HepG2 (cell line): Measurements from ENCODE around the gene CDK9. TPM values are rescaled to one million over a fixed set of nuclear protein-coding genes. Genes with fewer than 3 reads are reported as not detected.

Source experiments
- ATAC-seq: fragments of 200-7000 bp; cut with Tn5 transposase; 3 replicates; pipeline ENCODE4 v1.9.1; 2020; ENCODE audit warnings: mild to moderate bottlenecking, moderate library complexity
- BruUV-seq: library from RNA; stranded (reverse); fragments of 400-500 nt; replicated peaks from 2 replicates; lab custom pipeline; 2021; lab: Mats Ljungman, UMichigan
- CTCF ChIA-PET: fragments of 300-600 bp; formaldehyde crosslinking; extraction: SDS; loops from one replicate; lab custom pipeline; 2021; ENCODE audit warnings: low total read pairs, inconsistent platforms, low intra/inter-chr PET ratio; lab: Yijun Ruan, JAX
- POLR2A ChIA-PET: fragments of 350-600 bp; sonication (Branson Sonifier 250); formaldehyde crosslinking; loops from one replicate; lab custom pipeline; 2020; ENCODE audit warnings: antibody characterized with exemption, inconsistent platforms; lab: Yijun Ruan, JAX
- DNase-seq: peaks from one replicate; pipeline ENCODE4 v3.0.0-alpha.2; 2015; ENCODE audit warnings: low spot score
- FAIRE-seq: peaks from 3 replicates; lab custom pipeline; 2011; peaks lifted over from hg19 to GRCh38; lab: Jason Lieb, UNC
- H2AFZ ChIP-seq: one replicate; pipeline ENCODE4 v1.6.1; 2011; ENCODE audit warnings: low read length, inconsistent platforms
- H3K27ac ChIP-seq: fragments of 300-600 bp; 3 replicates; pipeline ENCODE4 v1.8.0; 2011; ENCODE audit warnings: mixed run types, mild to moderate bottlenecking, mixed read lengths, low read length, inconsistent platforms; ENCODE audit not compliant: insufficient read depth; ENCODE audit errors: extremely low read length
- H3K27me3 ChIP-seq, 2 experiments: fragments of 200-600 bp in 1 of 2; 2 replicates in 1 of 2; 3 replicates in 1 of 2; pipeline versions ENCODE4 v1.6.0 to v1.8.0; 2011; ENCODE audit warnings: low read length in 2 of 2, mild to moderate bottlenecking in 2 of 2, moderate library complexity in 2 of 2, inconsistent platforms in 1 of 2; ENCODE audit not compliant: insufficient read depth in 2 of 2, control insufficient read depth in 1 of 2
- H3K36me3 ChIP-seq, 2 experiments: fragments of 200-600 bp in 1 of 2; replicated peaks in 1 of 2; 2 replicates in 1 of 2; 3 replicates in 1 of 2; pipeline versions ENCODE4 v1.5.1 to v1.8.0; 2011; ENCODE audit warnings: low read length in 2 of 2, inconsistent platforms in 1 of 2; ENCODE audit not compliant: insufficient read depth in 2 of 2, control insufficient read depth in 1 of 2
- H3K4me1 ChIP-seq: 2 replicates; pipeline ENCODE4 v1.5.1; 2012; ENCODE audit warnings: low read length, inconsistent platforms; ENCODE audit not compliant: insufficient read depth
- H3K4me2 ChIP-seq: 2 replicates; pipeline ENCODE4 v1.6.0; 2011; ENCODE audit warnings: low read depth, low read length, inconsistent platforms
- H3K4me3 ChIP-seq, 3 experiments: fragments of 200-600 bp in 1 of 3; sonication (generic), shearing (Covaris generic) in 1 of 3; replicated peaks in 1 of 3; 2 replicates each; pipeline ENCODE4 v1.5.1; 2011 to 2016; ENCODE audit warnings: low read length in 3 of 3, inconsistent platforms in 2 of 3, low read depth in 2 of 3, mild to moderate bottlenecking in 2 of 3, control low read depth in 1 of 3, mixed read lengths in 1 of 3; ENCODE audit not compliant: insufficient read depth in 1 of 3
- H3K79me2 ChIP-seq: one replicate; pipeline ENCODE4 v1.6.1; 2011; ENCODE audit warnings: low read length, inconsistent platforms; ENCODE audit not compliant: insufficient read depth
- H3K9ac ChIP-seq: 2 replicates; pipeline ENCODE4 v1.6.0; 2011; ENCODE audit warnings: mild to moderate bottlenecking, low read depth, low read length, inconsistent platforms; ENCODE audit not compliant: insufficient read depth
- H3K9me3 ChIP-seq: 2 replicates; pipeline ENCODE4 v1.5.1; 2012; ENCODE audit warnings: mild to moderate bottlenecking, low read length
- H4K20me1 ChIP-seq: 2 replicates; pipeline ENCODE4 v1.6.0; 2011; ENCODE audit warnings: inconsistent platforms, mild to moderate bottlenecking, low read length, moderate library complexity; ENCODE audit not compliant: insufficient read depth
- CBX2 ChIP-seq, 2 experiments: fragments of 200-600 bp in 1 of 2; sonication (generic); formaldehyde crosslinking in 1 of 2; IDR thresholded peaks; 2 replicates each; pipeline versions ENCODE4 v1.7.0 to v1.8.1; 2018 to 2022; ENCODE audit warnings: low read depth in 2 of 2, low read length in 1 of 2, mild to moderate bottlenecking in 1 of 2, missing genetic modification reagents in 1 of 2
- MZF1 ChIP-seq: sonication (generic); formaldehyde crosslinking; IDR thresholded peaks from 2 replicates; pipeline ENCODE4 v1.8.1; 2023; ENCODE audit warnings: mild to moderate bottlenecking, missing genetic modification reagents, borderline replicate concordance
- SOX5 ChIP-seq: IDR thresholded peaks from 2 replicates; pipeline ENCODE4 v1.6.1; 2016; ENCODE audit warnings: borderline replicate concordance
- THAP9 ChIP-seq: sonication (generic); formaldehyde crosslinking; IDR thresholded peaks from 2 replicates; pipeline ENCODE4; 2020; ENCODE audit warnings: missing genetic modification reagents, mild to moderate bottlenecking, borderline replicate concordance
- ZNF12 ChIP-seq: sonication (generic); formaldehyde crosslinking; IDR thresholded peaks from 2 replicates; pipeline ENCODE4 v1.5.0; 2020; ENCODE audit warnings: missing genetic modification reagents
- ZNF230 ChIP-seq: sonication (generic); formaldehyde crosslinking; IDR thresholded peaks from 2 replicates; pipeline ENCODE4 v1.4.0; 2020; ENCODE audit warnings: mild to moderate bottlenecking, missing genetic modification reagents
- ZNF275 ChIP-seq: sonication (generic); formaldehyde crosslinking; IDR thresholded peaks from 2 replicates; pipeline ENCODE4 v1.8.0; 2022; ENCODE audit warnings: missing genetic modification reagents, mild to moderate bottlenecking, inconsistent platforms, borderline replicate concordance
- ZNF331 ChIP-seq: sonication (generic); formaldehyde crosslinking; IDR thresholded peaks from 2 replicates; pipeline ENCODE4 v1.4.0; 2020; ENCODE audit warnings: missing genetic modification reagents
- ZNF34 ChIP-seq: sonication (generic); formaldehyde crosslinking; IDR thresholded peaks from 2 replicates; pipeline ENCODE4 v1.4.0; 2020; ENCODE audit warnings: mild to moderate bottlenecking, missing genetic modification reagents, borderline replicate concordance
- ZNF414 ChIP-seq: sonication (generic); formaldehyde crosslinking; IDR thresholded peaks from 2 replicates; pipeline ENCODE4 v1.5.0; 2020; ENCODE audit warnings: missing genetic modification reagents
- ZNF570 ChIP-seq: sonication (generic); formaldehyde crosslinking; IDR thresholded peaks from 2 replicates; pipeline ENCODE4 v1.4.0; 2020; ENCODE audit warnings: mild to moderate bottlenecking, missing genetic modification reagents, borderline replicate concordance
- ZSCAN25 ChIP-seq: sonication (generic); formaldehyde crosslinking; IDR thresholded peaks from 2 replicates; pipeline ENCODE4 v1.8.0; 2022; ENCODE audit warnings: mild to moderate bottlenecking, missing genetic modification reagents
- WGBS: methylation state at CpG from one replicate; pipeline ENCODE4 v1.1.6; 2017; ENCODE audit warnings: low lambda C conversion rate; 5-methylcytosine and 5-hydroxymethylcytosine counted together
- in situ Hi-C: cut with HindIII; loops from 2 replicates; pipeline ENCODE4 v1.10.0; 2017; ENCODE audit warnings: low pct_unique_long_range_greater_than_20kb; ENCODE audit not compliant: extremely low pct_ligation_motif_present
- intact Hi-C: fragments of 100-400 bp; cut with micrococcal nuclease; formaldehyde crosslinking; loops from one replicate; pipeline ENCODE4 v1.10.0; 2022; ENCODE audit not compliant: unreplicated experiment
- polyA plus RNA-seq, 8 experiments: library from polyadenylated mRNA; depleted of rRNA in 3 of 8; stranded (reverse) in 7 of 8; unstranded in 1 of 8; fragments of >200 nt; fragmentation: Illumina TruSeq in 4 of 8; extraction: Trizol in 4 of 8; gene quantifications; 2 replicates each; pipeline versions ENCODE4 v1.2.1 to v1.2.3, GENCODE V29; 2011 to 2016; ENCODE audit warnings: low read depth in 4 of 8, missing spikeins in 1 of 8, mixed read lengths in 1 of 8; ENCODE audit not compliant: insufficient read depth in 1 of 8
- total RNA-seq, 5 experiments: library from RNA; depleted of rRNA; stranded (reverse); fragments of >200 nt; fragmentation: Illumina TruSeq; extraction: Trizol; gene quantifications; 2 replicates each; pipeline ENCODE4 v1.2.3, GENCODE V29; 2016; ENCODE audit warnings: low read depth in 1 of 5
- TF ChIP-seq, protein P1 (sequence below): sonication (generic); formaldehyde crosslinking; IDR thresholded peaks from 2 replicates; pipeline ENCODE4 v1.4.0; 2020; ENCODE audit warnings: low read depth, mild to moderate bottlenecking, missing genetic modification reagents
- TF ChIP-seq, protein P2 (sequence below): sonication (generic); formaldehyde crosslinking; IDR thresholded peaks from 2 replicates; pipeline ENCODE4 v1.5.0; 2020; ENCODE audit warnings: mild to moderate bottlenecking, missing genetic modification reagents

CDK9 gene
- total and polyA plus RNA-seq, 2 of the 13 experiments (the other 11 are each of a cell fraction or from before 2014, with no cell fraction given) = 16.8 to 21.5 TPM

DNA sequence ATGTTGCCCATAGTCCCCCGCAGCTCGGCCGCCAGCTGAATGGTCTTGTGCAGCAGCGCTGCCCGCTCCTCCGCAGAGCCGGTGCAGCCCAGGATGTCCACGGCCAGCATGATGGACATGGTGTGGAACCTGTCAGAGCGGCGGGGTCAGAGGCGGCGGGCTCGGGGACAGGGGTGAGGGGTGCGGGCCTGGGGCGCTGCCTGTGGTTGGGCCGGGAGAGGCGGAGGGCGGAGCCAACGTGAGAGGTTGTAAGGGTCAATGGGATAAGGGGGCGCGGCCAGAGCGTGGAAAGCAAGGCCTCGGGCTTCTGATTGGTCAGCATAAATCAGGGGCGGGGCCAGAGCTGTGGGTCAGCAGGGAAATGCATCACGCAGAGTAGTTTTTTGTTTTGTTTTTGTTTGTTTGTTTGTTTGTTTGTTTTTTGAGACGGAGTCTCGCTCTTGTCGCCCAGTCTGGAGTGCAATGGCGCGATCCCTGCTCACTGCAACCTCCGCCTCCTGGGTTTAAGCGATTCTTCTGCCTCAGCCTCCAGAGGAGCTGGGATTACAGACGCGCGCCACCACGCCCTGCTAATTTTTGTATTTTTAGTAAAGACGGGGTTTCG lies 43.9 kb upstream of the CDK9 start:
- Histone ChIP-seq H3K79me2 (no peaks in the 10 kb centered on the region), H3K27ac (no peak overlapping the region), H3K4me2 (peak overlapping the region; percentile 21; the same call in 1 of the 2 replicates), H4K20me1 (no peaks in the 10 kb centered on the region), H3K9me3 (no peaks in the 10 kb centered on the region), H3K4me1 (peaks cover 22% of the 10 kb centered on the region), H3K4me3 (peak overlapping the region in 1 of 3 experiments; percentile 32; a peak in 1 of 6 replicates), H2AFZ (no peak overlapping the region), H3K27me3 (peaks cover 5 to 50% of the 10 kb centered on the region in 2 experiments; a peak in 4 of 5 replicates), H3K36me3 (no peaks in the 10 kb centered on the region), H3K9ac (no peak overlapping the region)
- FAIRE-seq (no peak), DNase-seq (peak; percentile 37), ATAC-seq (peak; percentile 59)
- intact Hi-C loops (loop anchor here (2.0 kb wide), 1 partner anchor 43 kb away; no protein-coding TSS in a partner anchor), in situ Hi-C loops (no loop called here)
- ChIA-PET CTCF (no interaction called here), POLR2A (no interaction called here)
- 48% methylated on average over 38 of the region's 38 CpGs for WGBS
- no TSS peak for BruUV-seq
- TF ChIP-seq ZNF230 (CRISPR knock-in tag) (no peak), ZNF570 (CRISPR knock-in tag) (no peak), MZF1 (no peak), CBX2 (IDR thresholded peaks at IDR 0.05; ENCODE audit: low read depth, low read length) (no peak), CBX2 (CRISPR knock-in tag; IDR thresholded peaks at IDR 0.05; ENCODE audit: low read depth) (no peak), ZSCAN25 (CRISPR knock-in tag) (peak; percentile 63), SOX5 (CRISPR knock-in tag) (no peak), ZNF12 (CRISPR knock-in tag) (no peak), THAP9 (CRISPR knock-in tag) (no peak), ZNF331 (CRISPR knock-in tag) (no peak), ZNF34 (CRISPR knock-in tag) (no peak), ZNF275 (CRISPR knock-in tag) (no peak), ZNF414 (CRISPR knock-in tag) (no peak)
- TF ChIP-seq, protein P1, sequence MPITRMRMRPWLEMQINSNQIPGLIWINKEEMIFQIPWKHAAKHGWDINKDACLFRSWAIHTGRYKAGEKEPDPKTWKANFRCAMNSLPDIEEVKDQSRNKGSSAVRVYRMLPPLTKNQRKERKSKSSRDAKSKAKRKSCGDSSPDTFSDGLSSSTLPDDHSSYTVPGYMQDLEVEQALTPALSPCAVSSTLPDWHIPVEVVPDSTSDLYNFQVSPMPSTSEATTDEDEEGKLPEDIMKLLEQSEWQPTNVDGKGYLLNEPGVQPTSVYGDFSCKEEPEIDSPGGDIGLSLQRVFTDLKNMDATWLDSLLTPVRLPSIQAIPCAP (CRISPR knock-in tag) = no peak
- TF ChIP-seq, protein P2, sequence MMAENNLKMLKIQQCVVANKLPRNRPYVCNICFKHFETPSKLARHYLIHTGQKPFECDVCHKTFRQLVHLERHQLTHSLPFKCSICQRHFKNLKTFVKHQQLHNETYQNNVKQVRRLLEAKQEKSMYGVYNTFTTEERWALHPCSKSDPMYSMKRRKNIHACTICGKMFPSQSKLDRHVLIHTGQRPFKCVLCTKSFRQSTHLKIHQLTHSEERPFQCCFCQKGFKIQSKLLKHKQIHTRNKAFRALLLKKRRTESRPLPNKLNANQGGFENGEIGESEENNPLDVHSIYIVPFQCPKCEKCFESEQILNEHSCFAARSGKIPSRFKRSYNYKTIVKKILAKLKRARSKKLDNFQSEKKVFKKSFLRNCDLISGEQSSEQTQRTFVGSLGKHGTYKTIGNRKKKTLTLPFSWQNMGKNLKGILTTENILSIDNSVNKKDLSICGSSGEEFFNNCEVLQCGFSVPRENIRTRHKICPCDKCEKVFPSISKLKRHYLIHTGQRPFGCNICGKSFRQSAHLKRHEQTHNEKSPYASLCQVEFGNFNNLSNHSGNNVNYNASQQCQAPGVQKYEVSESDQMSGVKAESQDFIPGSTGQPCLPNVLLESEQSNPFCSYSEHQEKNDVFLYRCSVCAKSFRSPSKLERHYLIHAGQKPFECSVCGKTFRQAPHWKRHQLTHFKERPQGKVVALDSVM (CRISPR knock-in tag) = no peak
